GM19351 (cell line): Measurements from ENCODE around the gene MDH2.
"Not testable (repeated sequence)": the region's sequence is repeated elsewhere in the genome, so short reads cannot be mapped to it uniquely, and the experiment has no call there.

Source experiments
- ATAC-seq: cut with Tn5 transposase; IDR thresholded peaks from one replicate; pipeline ENCODE4 v1.9.1; 2021; ENCODE audit warnings: mild to moderate bottlenecking, moderate library complexity; ENCODE audit not compliant: unreplicated experiment

The MDH2 gene

GRCh38 chr7:76069238-76069638 is 21.3 kb downstream of the MDH2 start:
- no peak for ATAC-seq

- no peak for ATAC-seq
Measured at GRCh38 chr7:76071316-76072242, 23.7 kb downstream of the MDH2 start.

DNA sequence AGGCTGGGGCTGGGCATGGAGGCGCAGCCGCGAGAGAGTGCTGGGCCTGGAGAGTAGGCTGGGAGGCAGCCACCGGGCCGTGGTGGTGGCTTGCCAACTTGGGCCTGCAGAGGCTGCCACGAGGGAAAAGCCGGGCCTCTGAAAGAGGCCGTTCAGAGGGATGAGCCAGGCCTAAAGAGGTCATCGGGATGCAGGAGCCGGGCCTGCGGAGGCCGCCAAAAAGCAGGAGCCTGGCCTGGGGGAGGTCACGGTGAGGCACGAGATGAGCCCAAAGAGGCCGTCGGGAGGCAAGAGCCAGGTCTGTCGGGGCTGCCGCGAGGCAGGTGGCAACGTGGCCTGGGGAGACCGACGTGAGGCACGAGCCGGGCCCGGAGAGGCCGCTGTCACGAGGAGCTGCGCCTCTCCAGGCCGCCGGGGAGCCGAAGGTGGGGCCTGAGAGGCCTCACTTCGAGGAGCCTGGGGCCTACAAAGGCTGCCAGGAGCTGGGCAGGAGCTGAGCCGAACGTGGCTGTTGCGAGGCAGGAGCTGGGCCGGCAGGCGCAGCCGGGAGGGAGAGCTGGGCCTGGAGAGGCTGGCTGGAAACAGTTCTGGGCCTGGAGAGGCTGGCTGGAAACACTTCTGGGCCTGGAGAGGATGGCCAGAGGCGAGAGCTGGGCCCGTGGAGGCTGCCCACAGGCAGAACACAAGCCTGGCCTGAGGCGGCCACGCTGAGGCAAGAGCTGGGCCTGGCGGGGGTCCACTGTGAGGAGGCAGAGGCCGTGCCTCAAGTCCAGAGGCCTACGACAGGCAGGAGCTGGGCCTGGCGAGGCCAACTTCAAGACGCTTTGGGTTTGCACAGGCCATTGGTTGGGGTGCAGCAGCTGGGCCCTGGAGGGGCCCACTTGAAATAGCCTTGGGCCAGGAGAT is 24.6 kb downstream of the MDH2 start:
- ATAC-seq: no peak

- no peak for ATAC-seq
Measured at GRCh38 chr7:76073335-76073990, 25.6 kb downstream of the MDH2 start.

DNA sequence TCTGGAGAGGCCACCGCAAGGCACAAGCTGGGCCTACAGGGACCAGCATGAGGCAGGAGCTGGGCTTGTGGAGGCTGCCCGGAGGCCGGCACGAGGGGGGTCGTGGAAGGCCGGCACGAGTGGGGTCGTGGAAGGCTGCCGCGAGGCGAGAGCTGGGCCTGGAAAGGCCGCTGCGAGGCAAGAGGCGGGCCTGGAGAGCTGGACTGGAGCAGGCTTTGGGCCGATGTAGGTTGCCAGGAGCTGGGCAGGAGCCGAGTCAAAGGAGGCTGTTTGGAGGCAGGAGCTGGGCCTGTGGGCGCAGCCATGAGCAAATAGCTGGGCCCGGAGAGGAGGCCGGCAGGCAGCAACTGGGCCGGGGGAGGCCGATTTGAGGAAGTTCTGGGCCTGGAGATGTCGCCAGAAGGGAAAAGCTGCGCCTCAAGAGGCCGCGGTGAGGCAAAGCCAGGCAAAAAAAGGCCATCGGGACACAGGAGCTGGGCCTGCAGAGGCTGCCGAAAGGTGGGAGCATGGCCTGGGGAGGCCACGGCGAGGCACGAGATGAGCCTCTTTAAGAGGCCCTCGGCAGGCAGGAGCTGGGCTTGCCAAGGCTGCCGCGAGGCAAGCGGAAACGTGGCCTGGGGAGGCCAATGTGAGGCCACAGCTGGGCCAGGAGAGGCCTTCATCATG is 26.5 kb downstream of the MDH2 start:
- ATAC-seq: no peak

- no peak for ATAC-seq
Measured at GRCh38 chr7:76074972-76075370, 27.1 kb downstream of the MDH2 start.

DNA sequence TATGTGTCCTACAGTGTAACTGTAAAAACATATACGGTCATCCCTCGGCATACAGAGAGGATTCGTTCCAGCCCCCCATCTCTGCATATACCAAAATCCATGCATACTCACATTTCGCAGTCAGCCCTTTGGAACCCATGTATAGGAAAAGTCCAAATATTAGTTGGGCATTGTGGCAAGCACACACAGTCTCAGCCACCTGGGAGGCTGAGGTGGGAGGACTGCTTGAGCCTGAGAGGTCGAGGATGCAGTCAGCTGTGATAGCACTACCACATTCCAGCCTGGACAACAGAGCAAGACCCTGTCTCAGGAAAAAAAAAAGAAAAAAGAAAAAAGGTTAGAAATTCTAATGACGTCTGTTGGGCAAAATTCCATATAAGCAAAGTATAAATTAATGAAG is 29.1 kb downstream of the MDH2 start:
- ATAC-seq: no peak

GRCh38 chr7:76077435-76077834 is 29.5 kb downstream of the MDH2 start:
- no peak for ATAC-seq

GRCh38 chr7:76080204-76080603 is 32.3 kb downstream of the MDH2 start:
- ATAC-seq: no peak

GRCh38 chr7:76084115-76084514 is 36.2 kb downstream of the MDH2 start:
- not testable (repeated sequence) for ATAC-seq

DNA sequence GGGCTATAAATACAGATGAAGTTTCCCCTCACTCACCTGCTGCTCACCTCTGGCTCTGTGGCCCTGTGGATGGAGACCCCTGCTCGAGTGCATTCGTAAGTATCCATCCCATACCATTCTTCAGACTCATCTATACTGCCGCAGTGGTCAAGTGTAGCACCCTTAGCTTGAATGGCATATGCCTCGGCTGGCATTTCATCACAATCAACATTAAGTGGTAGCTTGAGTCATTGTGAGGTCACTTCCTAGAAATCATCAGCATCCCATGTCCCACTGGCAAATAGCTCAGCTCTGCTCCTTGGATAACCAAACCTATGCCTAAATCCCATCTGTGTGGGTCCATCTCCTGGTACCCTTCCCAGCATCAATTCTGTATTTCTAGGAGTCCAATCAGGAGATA is 38.2 kb downstream of the MDH2 start:
- no peak for ATAC-seq

DNA sequence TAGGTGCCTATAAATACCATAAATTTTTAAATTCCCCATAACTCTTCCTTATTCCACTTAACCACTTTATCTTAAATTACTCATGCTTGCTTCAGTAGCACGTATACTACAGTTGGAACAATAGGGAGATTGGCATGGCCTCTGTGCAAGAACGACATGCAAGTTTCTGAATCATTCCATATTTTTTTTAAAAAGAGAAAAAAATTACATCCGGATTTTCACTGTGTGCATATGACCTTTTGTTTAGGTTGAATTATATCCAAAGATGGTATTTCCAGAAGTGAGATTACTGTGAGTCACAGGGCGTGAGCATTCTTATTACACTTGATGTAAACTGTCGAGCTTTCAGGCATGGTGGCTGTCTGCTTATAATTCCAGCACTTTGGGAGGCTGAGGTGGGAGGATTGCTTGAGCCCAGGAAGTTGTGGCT is 39.5 kb downstream of the MDH2 start:
- not testable (repeated sequence) for ATAC-seq

- peak; percentile 77 for ATAC-seq
Measured at GRCh38 chr7:76089865-76090475, 42.1 kb downstream of the MDH2 start.

- ATAC-seq: no peak
Measured at GRCh38 chr7:76091506-76091905, 43.6 kb downstream of the MDH2 start.

DNA sequence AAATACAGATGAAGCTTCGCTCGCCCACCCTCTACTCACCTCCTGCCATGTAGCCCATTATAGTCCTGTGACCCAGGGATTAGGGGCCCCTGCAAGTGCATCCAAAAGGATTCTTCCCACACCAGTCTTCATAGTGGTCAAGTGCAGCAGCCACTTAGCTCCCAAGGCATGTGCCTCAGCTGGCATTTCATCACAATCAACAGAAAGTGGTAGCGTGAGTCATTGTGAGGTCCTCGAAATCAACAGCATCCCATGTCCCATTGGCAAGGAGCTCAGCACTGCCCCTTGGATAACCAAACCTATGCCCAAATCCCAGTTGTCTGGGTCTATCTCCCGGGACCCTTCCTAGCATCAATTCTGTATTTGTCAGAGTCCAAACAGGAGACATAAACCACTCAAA is 45.6 kb downstream of the MDH2 start:
- ATAC-seq: not testable (repeated sequence)

DNA sequence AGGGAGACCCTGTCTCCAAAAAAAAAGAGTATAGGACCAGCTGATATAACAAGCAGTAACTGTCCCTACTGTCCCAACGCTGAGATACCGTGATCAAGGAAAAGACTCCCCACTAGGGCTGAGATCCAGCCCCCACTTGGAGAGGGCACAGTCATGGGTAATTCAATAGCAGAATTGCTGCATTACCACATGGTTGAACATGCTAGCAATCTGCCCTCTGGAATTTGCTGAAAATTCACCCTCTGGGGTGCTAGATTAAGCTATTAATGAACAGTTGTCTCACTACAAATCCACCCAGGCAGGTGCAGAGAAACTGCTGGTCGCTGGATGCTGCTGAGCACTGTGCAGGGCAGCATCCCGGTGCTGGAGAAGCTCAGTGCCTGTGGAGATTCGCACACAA is 46.4 kb downstream of the MDH2 start:
- ATAC-seq: not testable (repeated sequence)

DNA sequence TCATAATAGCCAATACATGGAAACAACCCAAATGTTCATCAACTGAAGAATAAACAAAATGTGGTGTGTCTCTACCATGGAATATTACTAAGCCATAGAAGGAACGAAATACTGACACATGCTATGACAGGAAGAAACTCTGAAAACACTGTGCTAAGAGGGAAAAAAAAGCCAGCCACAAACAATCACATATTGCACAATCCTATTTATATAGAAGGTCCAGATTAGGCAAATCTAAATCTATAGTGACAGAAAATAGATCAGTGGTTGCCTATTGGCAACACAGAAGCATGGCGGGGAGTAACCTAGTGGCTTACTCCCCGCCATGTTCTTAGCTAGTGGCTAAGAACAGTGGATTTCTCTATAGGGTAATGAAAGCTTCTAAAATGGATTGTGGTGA is 48.0 kb downstream of the MDH2 start:
- no peak for ATAC-seq

GRCh38 chr7:76101693-76102437 is 54.0 kb downstream of the MDH2 start:
- ATAC-seq: not testable (repeated sequence)

- not testable (repeated sequence) for ATAC-seq
Measured at GRCh38 chr7:76103788-76104187, 55.9 kb downstream of the MDH2 start.
